Measurements from ENCODE around the gene BRD3.

DNA sequence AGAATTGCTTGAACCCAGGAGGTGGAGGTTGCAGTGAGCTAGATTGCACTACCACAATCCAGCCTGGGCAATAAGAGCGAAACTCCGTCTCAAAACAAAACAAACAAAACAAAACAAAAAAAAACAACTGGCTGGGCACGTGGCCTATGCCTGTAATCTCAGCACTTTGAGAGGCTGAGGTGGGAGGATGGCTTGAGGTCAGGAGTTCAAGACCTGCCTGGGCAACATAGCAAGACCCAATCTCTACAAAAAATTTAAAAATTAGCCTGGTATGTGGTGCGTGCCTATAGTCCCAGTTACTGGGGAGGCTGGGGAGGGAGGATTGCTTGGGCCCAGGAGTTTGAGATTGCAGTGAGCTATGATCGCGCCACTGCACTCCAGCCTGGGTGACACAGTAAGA lies 44.7 kb upstream of the BRD3 start:
- TF ChIP-seq, protein P1, sequence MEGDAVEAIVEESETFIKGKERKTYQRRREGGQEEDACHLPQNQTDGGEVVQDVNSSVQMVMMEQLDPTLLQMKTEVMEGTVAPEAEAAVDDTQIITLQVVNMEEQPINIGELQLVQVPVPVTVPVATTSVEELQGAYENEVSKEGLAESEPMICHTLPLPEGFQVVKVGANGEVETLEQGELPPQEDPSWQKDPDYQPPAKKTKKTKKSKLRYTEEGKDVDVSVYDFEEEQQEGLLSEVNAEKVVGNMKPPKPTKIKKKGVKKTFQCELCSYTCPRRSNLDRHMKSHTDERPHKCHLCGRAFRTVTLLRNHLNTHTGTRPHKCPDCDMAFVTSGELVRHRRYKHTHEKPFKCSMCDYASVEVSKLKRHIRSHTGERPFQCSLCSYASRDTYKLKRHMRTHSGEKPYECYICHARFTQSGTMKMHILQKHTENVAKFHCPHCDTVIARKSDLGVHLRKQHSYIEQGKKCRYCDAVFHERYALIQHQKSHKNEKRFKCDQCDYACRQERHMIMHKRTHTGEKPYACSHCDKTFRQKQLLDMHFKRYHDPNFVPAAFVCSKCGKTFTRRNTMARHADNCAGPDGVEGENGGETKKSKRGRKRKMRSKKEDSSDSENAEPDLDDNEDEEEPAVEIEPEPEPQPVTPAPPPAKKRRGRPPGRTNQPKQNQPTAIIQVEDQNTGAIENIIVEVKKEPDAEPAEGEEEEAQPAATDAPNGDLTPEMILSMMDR (IDR thresholded peaks at IDR 0.05) = no peak
- TF ChIP-seq POLR2A (IDR thresholded peaks at IDR 0.05) = no peak

All from heart left ventricle (tissue), 13 donors.